Upper lobe of right lung (tissue), 1 donor: Measurements from ENCODE around the gene TRAF4. TPM values are rescaled to one million over a fixed set of nuclear protein-coding genes. Genes with fewer than 3 reads are reported as not detected.
"Not testable (repeated sequence)": the region's sequence is repeated elsewhere in the genome, so short reads cannot be mapped to it uniquely, and the experiment has no call there.

Experiments used
- ATAC-seq: fragments of 200-7000 bp; cut with Tn5 transposase; one replicate; pipeline ENCODE4 v1.9.1; 2020; ENCODE audit warnings: mild to moderate bottlenecking, moderate library complexity
- DNase-seq: peaks from one replicate; pipeline ENCODE4 v3.0.0-alpha.2; 2020
- H3K27ac ChIP-seq: fragments of 200-600 bp; one replicate; pipeline ENCODE4 v1.8.0; 2022
- H3K27me3 ChIP-seq: fragments of 200-600 bp; one replicate; pipeline ENCODE4 v1.8.0; 2022; ENCODE audit warnings: mild to moderate bottlenecking
- H3K36me3 ChIP-seq: fragments of 200-600 bp; one replicate; pipeline ENCODE4 v1.8.0; 2022
- H3K4me1 ChIP-seq: fragments of 200-600 bp; one replicate; pipeline ENCODE4 v1.8.0; 2022
- H3K4me3 ChIP-seq: fragments of 200-600 bp; one replicate; pipeline ENCODE4 v1.8.0; 2022; ENCODE audit warnings: mild to moderate bottlenecking
- H3K9me3 ChIP-seq: fragments of 200-600 bp; one replicate; pipeline ENCODE4 v1.8.0; 2022
- CTCF ChIP-seq: fragments of 200-600 bp; IDR thresholded peaks from one replicate; pipeline ENCODE4 v1.8.0; 2022; ENCODE audit warnings: antibody characterized with exemption
- intact Hi-C: fragments of 100-400 bp; cut with DNase I; formaldehyde crosslinking; loops from one replicate; pipeline ENCODE4 v1.11.0; 2022
- total RNA-seq: library from RNA; stranded (reverse); fragmentation: NEBNext Ultra II Directional; extraction: Animal tissue kit (Norgen Biotek cat#: 25700); gene quantifications from one replicate; pipeline ENCODE4 v1.2.1, GENCODE V29; 2021
- donor health status: DM: no; HTN: yes; CAD: no; lungs with severe emphysema.

Gene TRAF4
- total RNA-seq, 1 donor from 2014 or later, result 65.9 TPM

- Histone ChIP-seq H3K9me3 (no peaks in the 10 kb centered on the region), H3K4me1 (no peaks in the 10 kb centered on the region), H3K27me3 (no peaks in the 10 kb centered on the region), H3K27ac (no peak overlapping the region), H3K4me3 (no peak overlapping the region), H3K36me3 (no peaks in the 10 kb centered on the region)
- no peak for TF ChIP-seq CTCF
- DNase-seq (no peak), ATAC-seq (no peak)
- intact Hi-C loops, result no loop called here
These were observed 9.0 kb upstream of the TRAF4 start for GRCh38 chr17:28734712-28735241.

- no peak for DNase-seq
- Histone ChIP-seq H3K27me3 (no peaks in the 10 kb centered on the region), H3K4me3 (no peak overlapping the region), H3K9me3 (no peaks in the 10 kb centered on the region), H3K4me1 (no peaks in the 10 kb centered on the region), H3K27ac (no peak overlapping the region), H3K36me3 (no peaks in the 10 kb centered on the region)
- no peak for TF ChIP-seq CTCF
- intact Hi-C loops, result no loop called here
- peak; percentile 38 for ATAC-seq
These were observed 8.5 kb upstream of the TRAF4 start for GRCh38 chr17:28735242-28735722.

DNA sequence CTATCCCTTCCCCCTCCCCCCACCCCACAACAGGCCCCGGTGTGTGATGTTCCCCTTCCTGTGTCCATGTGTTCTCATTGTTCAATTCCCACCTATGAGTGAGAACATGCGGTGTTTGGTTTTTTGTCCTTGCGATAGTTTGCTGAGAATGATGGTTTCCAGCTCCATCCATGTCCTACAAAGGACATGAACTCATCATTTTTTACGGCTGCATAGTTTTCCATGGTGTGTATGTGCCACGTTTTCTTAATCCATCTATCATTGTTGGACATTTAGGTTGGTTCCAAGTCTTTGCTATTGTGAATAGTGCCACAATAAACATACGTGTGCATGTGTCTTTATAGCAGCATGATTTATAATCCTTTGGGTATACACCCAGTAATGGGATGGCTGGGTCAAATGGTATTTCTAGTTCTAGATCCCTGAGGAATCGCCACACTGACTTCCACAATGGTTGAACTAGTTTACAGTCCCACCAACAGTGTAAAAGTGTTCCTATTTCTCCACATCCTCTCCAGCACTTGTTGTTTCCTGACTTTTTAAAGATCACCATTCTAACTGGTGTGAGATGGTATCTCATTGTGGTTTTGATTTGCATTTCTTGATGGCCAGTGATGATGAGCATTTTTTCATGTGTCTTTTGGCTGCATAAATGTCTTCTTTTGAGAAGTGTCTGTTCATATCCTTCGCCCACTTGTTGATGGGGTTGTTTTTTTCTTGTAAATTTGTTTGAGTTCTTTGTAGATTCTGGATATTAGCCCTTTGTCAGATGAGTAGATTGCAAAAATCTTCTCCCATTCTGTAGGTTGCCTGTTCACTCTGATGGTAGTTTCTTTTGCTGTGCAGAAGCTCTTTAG lies 7.7 kb upstream of the TRAF4 start:
- intact Hi-C loops, H3K36me3 ChIP-seq, H3K4me1 ChIP-seq, ATAC-seq, H3K27me3 ChIP-seq, H3K27ac ChIP-seq, H3K9me3 ChIP-seq, H3K4me3 ChIP-seq, DNase-seq: not testable (repeated sequence)

- no peaks in the 10 kb centered on the region for H3K9me3 ChIP-seq
- H3K4me3 ChIP-seq, result no peak overlapping the region
- ATAC-seq, result no peak
- intact Hi-C loops, result no loop called here
- H3K36me3 ChIP-seq, result no peaks in the 10 kb centered on the region
- no peak for TF ChIP-seq CTCF
- no peak overlapping the region for H3K27ac ChIP-seq
- DNase-seq, result no peak
- no peaks in the 10 kb centered on the region for H3K27me3 ChIP-seq
- peaks cover 4% of the 10 kb centered on the region for H3K4me1 ChIP-seq
These were observed 6.5 kb upstream of the TRAF4 start for GRCh38 chr17:28737316-28737715.

- Histone ChIP-seq H3K4me1 (peaks cover 11% of the 10 kb centered on the region), H3K27ac (no peak overlapping the region), H3K27me3 (no peaks in the 10 kb centered on the region), H3K36me3 (no peaks in the 10 kb centered on the region), H3K9me3 (no peaks in the 10 kb centered on the region), H3K4me3 (no peak overlapping the region)
- ATAC-seq (peak; percentile 6), DNase-seq (no peak)
- TF ChIP-seq CTCF, result no peak
- intact Hi-C loops, result no loop called here
These were observed 5.8 kb upstream of the TRAF4 start for GRCh38 chr17:28737770-28738679.
